ENCODE results near the gene KRTAP20-1. TPM values are rescaled to one million over a fixed set of nuclear protein-coding genes. Genes with fewer than 3 reads are reported as not detected.

Gene KRTAP20-1
- total RNA-seq, 1 donor from 2014 or later: not detected

DNA sequence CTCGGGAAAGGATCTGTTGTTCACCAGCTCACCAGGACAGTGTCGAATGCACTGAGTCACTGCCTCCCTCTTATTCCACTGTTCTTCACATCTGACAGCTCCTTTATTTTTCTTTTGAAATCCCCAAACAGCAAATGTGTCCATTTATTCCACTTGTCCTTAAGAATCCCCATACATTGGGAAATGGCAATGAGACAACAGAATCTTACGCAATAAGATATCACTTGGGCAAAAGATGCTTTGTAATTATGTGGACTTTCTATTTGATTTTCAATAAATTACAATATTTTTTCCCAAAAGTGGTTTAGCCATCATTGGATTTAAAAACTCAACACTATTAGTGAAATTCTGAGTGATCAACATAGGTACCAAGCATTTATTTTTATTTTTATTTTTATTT lies 22.5 kb downstream of the KRTAP20-1 start:
- DNase-seq (no peak), ATAC-seq (no peak)
- intact Hi-C loops (cut with micrococcal nuclease): no loop called here

DNA sequence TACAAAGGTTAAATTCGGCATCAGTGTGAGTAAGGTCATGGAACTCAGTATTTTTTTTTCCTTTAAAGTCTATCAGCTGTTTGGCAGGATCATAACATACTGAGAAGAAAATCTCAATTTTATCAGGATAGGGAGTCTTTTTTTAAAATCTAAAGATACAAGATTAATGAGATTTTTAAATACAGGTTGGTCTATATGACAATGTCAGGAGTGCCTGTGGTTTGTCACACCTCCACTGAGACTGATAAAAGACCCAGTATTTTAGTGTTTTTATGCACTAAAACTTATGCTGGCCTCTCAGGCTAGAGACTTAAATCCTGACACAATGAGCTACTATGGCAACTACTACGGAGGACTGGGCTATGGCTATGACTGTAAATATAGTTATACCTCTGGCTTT lies 26.3 kb downstream of the KRTAP20-1 start, which contains the start of gene KRTAP20-3:
Gene KRTAP20-3, plus strand, starts transcription at position 301 of the 400 bp plus-strand sequence.
- intact Hi-C loops (cut with micrococcal nuclease): no loop called here
- no peak for DNase-seq
- no peak for ATAC-seq

DNA sequence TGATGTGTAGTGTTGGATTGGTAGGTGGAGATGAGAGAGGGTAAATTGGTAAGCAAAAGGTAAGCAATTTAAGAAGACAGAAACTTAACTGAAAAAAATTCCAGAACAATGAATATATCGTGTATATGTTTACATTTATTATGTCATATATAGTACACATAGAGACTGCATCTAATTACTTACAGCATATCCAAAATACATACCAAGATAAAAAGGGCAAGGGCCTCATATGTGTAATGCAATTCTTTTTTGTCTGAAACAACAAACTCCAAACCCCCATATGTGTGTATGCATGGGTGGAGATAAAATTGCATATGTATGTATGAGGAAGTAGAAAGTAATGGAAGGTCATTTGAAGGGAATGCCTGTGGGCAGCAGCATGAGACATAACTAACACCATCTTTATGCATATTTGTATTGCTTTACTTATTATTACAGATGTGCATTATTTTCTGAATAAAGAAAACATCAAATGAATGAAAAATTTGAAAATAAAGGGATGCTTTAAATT lies 30.7 kb downstream of the KRTAP20-1 start:
- DNase-seq (no peak), ATAC-seq (no peak)

DNA sequence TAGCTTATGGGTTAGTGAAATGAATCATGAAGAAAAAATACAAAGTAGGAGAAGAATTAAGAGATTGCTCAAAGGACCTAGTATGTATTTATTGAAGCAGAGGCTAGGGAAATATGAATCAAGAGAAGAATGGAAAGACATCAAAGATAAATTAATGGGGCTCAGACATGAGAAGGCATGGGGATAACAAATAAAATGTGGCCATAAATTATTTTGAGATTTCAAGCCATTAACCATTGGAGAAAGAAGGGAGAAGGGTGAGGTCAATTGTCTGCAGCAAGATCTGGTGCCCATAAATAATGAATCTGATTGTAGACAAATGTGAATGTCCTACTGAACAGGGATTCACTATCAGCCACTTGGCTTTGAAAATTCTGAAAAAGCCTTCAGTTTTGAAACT lies 36.7 kb downstream of the KRTAP20-1 start:
- intact Hi-C loops (cut with micrococcal nuclease): no loop called here
- no peak for ATAC-seq
- DNase-seq: no peak

More for the DNA sequence above, 30.7 kb downstream of the KRTAP20-1 start:
- intact Hi-C loops (cut with micrococcal nuclease): no loop called here

Other genes with a start within 250 kb of the KRTAP20-1 start
- gene KRTAP13-2, start 244.2 kb upstream of the KRTAP20-1 start, total RNA-seq: not detected
- gene KRTAP13-1, start 220.4 kb upstream of the KRTAP20-1 start, total RNA-seq: not detected
- not detected for gene KRTAP13-3, start 190.5 kb upstream of the KRTAP20-1 start, total RNA-seq
- gene KRTAP13-4, start 186.2 kb upstream of the KRTAP20-1 start, total RNA-seq: not detected
- gene KRTAP15-1, start 176.2 kb upstream of the KRTAP20-1 start, total RNA-seq: not detected
- not detected for gene KRTAP19-1, start 136.1 kb upstream of the KRTAP20-1 start, total RNA-seq
- gene KRTAP19-2, start 129.0 kb upstream of the KRTAP20-1 start, total RNA-seq: not detected
- gene KRTAP19-3, start 124.4 kb upstream of the KRTAP20-1 start, total RNA-seq: not detected
- not detected for gene KRTAP19-4, start 119.3 kb upstream of the KRTAP20-1 start, total RNA-seq
- gene KRTAP19-5, start 114.3 kb upstream of the KRTAP20-1 start, total RNA-seq: not detected
- not detected for gene KRTAP19-6, start 74.6 kb upstream of the KRTAP20-1 start, total RNA-seq
- gene KRTAP19-7, start 55.1 kb upstream of the KRTAP20-1 start, total RNA-seq: not detected
- gene KRTAP22-2, start 26.0 kb upstream of the KRTAP20-1 start, total RNA-seq: not detected
- gene KRTAP6-3, start 24.0 kb upstream of the KRTAP20-1 start, total RNA-seq: not detected
- not detected for gene KRTAP6-2, start 17.5 kb upstream of the KRTAP20-1 start, total RNA-seq
- not detected for gene KRTAP22-1, start 15.3 kb upstream of the KRTAP20-1 start, total RNA-seq
- gene KRTAP6-1, start 2.5 kb upstream of the KRTAP20-1 start, total RNA-seq: not detected
- not detected for gene KRTAP20-4, start 4.2 kb downstream of the KRTAP20-1 start, total RNA-seq
- gene KRTAP20-2, start 18.8 kb downstream of the KRTAP20-1 start, total RNA-seq: not detected
- not detected for gene KRTAP20-3, start 26.4 kb downstream of the KRTAP20-1 start, total RNA-seq
- gene KRTAP21-3, start 102.4 kb downstream of the KRTAP20-1 start, total RNA-seq: not detected
- not detected for gene KRTAP21-2, start 130.8 kb downstream of the KRTAP20-1 start, total RNA-seq
- gene KRTAP21-1, start 139.0 kb downstream of the KRTAP20-1 start, total RNA-seq: not detected
- not detected for gene KRTAP8-1, start 196.8 kb downstream of the KRTAP20-1 start, total RNA-seq
- not detected for gene KRTAP7-1, start 213.3 kb downstream of the KRTAP20-1 start, total RNA-seq

Data from left ventricle myocardium superior (tissue), 1 donor.